Neutrophil (primary cell): Measurements from ENCODE around the gene EXO1.

Experiments
- H3K27ac ChIP-seq: fragments of 200-600 bp; sonication (generic); 2 replicates; pipeline ENCODE4 v1.5.1; 2016; ENCODE audit warnings: mild to moderate bottlenecking, moderate library complexity
- H3K27me3 ChIP-seq: fragments of 200-600 bp; sonication (generic); 2 replicates; pipeline ENCODE4 v1.6.0; 2016; ENCODE audit warnings: mild to moderate bottlenecking
- H3K36me3 ChIP-seq: fragments of 200-600 bp; sonication (generic); 2 replicates; pipeline ENCODE4 v1.5.1; 2017
- H3K4me1 ChIP-seq, 2 experiments: fragments of 200-600 bp in 1 of 2; sonication (generic) in 1 of 2; 1 replicate in 1 of 2; 2 replicates in 1 of 2; pipeline versions ENCODE4 v1.5.1 to v1.6.1; 2013 to 2016; ENCODE audit warnings: low read depth in 1 of 2, low read length in 1 of 2, mild to moderate bottlenecking in 1 of 2, moderate library complexity in 1 of 2; ENCODE audit not compliant: control insufficient read depth in 1 of 2, insufficient read depth in 1 of 2
- H3K4me3 ChIP-seq, 2 experiments: fragments of 200-600 bp in 1 of 2; sonication (generic) in 1 of 2; 1 replicate in 1 of 2; 2 replicates in 1 of 2; pipeline ENCODE4 v1.5.1; 2013 to 2016; ENCODE audit warnings: low read depth in 1 of 2, low read length in 1 of 2, mild to moderate bottlenecking in 1 of 2, moderate library complexity in 1 of 2
- H3K9me3 ChIP-seq: fragments of 200-600 bp; sonication (generic); 2 replicates; pipeline ENCODE4 v1.5.1; 2016
- CTCF ChIP-seq: fragments of 200-600 bp; sonication (generic); IDR thresholded peaks from 2 replicates; pipeline ENCODE4 v1.5.1; 2016; ENCODE audit warnings: antibody characterized with exemption

The EXO1 gene

GRCh38 chr1:241916196-241916595, 68.2 kb downstream of the EXO1 start:
- no peak for TF ChIP-seq CTCF
- H3K27me3 ChIP-seq, result no peaks in the 10 kb centered on the region
- no peaks in the 10 kb centered on the region for H3K9me3 ChIP-seq

GRCh38 chr1:241917487-241917886, 69.5 kb downstream of the EXO1 start:
- Histone ChIP-seq H3K9me3 (no peaks in the 10 kb centered on the region), H3K4me1 (no peaks in the 10 kb centered on the region), H3K4me3 (no peak overlapping the region), H3K36me3 (no peaks in the 10 kb centered on the region), H3K27ac (no peak overlapping the region), H3K27me3 (no peaks in the 10 kb centered on the region)
- TF ChIP-seq CTCF, result no peak

More at GRCh38 chr1:241916196-241916595, 68.2 kb downstream of the EXO1 start:
- no peak overlapping the region for H3K4me3 ChIP-seq
- no peaks in the 10 kb centered on the region for H3K36me3 ChIP-seq
- H3K27ac ChIP-seq, result no peak overlapping the region
- no peaks in the 10 kb centered on the region for H3K4me1 ChIP-seq

- Histone ChIP-seq H3K4me3 (no peak overlapping the region), H3K27me3 (no peaks in the 10 kb centered on the region), H3K9me3 (no peaks in the 10 kb centered on the region), H3K36me3 (no peaks in the 10 kb centered on the region), H3K4me1 (no peaks in the 10 kb centered on the region), H3K27ac (no peak overlapping the region)
- TF ChIP-seq CTCF, result no peak
Measured at GRCh38 chr1:241918879-241919278, 70.9 kb downstream of the EXO1 start.

- H3K9me3 ChIP-seq, result no peaks in the 10 kb centered on the region
- H3K27ac ChIP-seq, result no peak overlapping the region
- H3K4me1 ChIP-seq, result no peaks in the 10 kb centered on the region
- H3K27me3 ChIP-seq, result no peaks in the 10 kb centered on the region
- H3K36me3 ChIP-seq, result no peaks in the 10 kb centered on the region
- no peak for TF ChIP-seq CTCF
- no peak overlapping the region for H3K4me3 ChIP-seq
Measured at GRCh38 chr1:241924080-241924808, 76.2 kb downstream of the EXO1 start.

GRCh38 chr1:241926141-241926540, 78.1 kb downstream of the EXO1 start:
- H3K9me3 ChIP-seq, result no peaks in the 10 kb centered on the region
- H3K36me3 ChIP-seq, result no peaks in the 10 kb centered on the region
- no peak for TF ChIP-seq CTCF
- H3K4me1 ChIP-seq, result no peaks in the 10 kb centered on the region
- no peak overlapping the region for H3K4me3 ChIP-seq
- H3K27me3 ChIP-seq, result no peaks in the 10 kb centered on the region
- no peak overlapping the region for H3K27ac ChIP-seq
